GM19193 (cell line): ENCODE results near the gene BTBD8.

Experiments used
- POLR2A ChIP-seq: IDR thresholded peaks from 4 replicates; pipeline ENCODE4 v1.6.1; 2011; ENCODE audit not compliant: insufficient read depth, insufficient read length; ENCODE audit errors: extremely low read depth

BTBD8 gene

GRCh38 chr1:92080128-92080985, at the start of gene BTBD8:
TSS of gene BTBD8 (plus strand) at chr1:92080345. CDS start at chr1:92080572, 227 bp downstream.
- TF ChIP-seq POLR2A = no peak

GRCh38 chr1:92030656-92031107, 49.5 kb upstream of the BTBD8 start:
- TF ChIP-seq POLR2A = no peak

- no peak for TF ChIP-seq POLR2A
Observed at GRCh38 chr1:92031281-92032110, 48.6 kb upstream of the BTBD8 start.

GRCh38 chr1:92037400-92037799, 42.7 kb upstream of the BTBD8 start:
- TF ChIP-seq POLR2A = no peak

GRCh38 chr1:92038695-92039346, 41.3 kb upstream of the BTBD8 start:
- no peak for TF ChIP-seq POLR2A

GRCh38 chr1:92040971-92041370, 39.2 kb upstream of the BTBD8 start:
- no peak for TF ChIP-seq POLR2A

GRCh38 chr1:92043621-92044020, 36.5 kb upstream of the BTBD8 start:
- no peak for TF ChIP-seq POLR2A

GRCh38 chr1:92045766-92046495, 34.2 kb upstream of the BTBD8 start:
- no peak for TF ChIP-seq POLR2A

- no peak for TF ChIP-seq POLR2A
Observed at GRCh38 chr1:92051948-92052347, 28.2 kb upstream of the BTBD8 start.

- no peak for TF ChIP-seq POLR2A
Observed at GRCh38 chr1:92065042-92065441, 15.1 kb upstream of the BTBD8 start.

GRCh38 chr1:92066321-92066720, 13.8 kb upstream of the BTBD8 start:
- TF ChIP-seq POLR2A = no peak

- no peak for TF ChIP-seq POLR2A
Observed at GRCh38 chr1:92070892-92071291, 9.3 kb upstream of the BTBD8 start.

- no peak for TF ChIP-seq POLR2A
Observed at GRCh38 chr1:92075311-92075710, 4.8 kb upstream of the BTBD8 start, which contains the start of gene SETSIP. TSS of gene SETSIP (minus strand) at chr1:92075411. CDS start at chr1:92075411, 0 bp downstream.

- TF ChIP-seq POLR2A = no peak
Observed at GRCh38 chr1:92076363-92076762, 3.8 kb upstream of the BTBD8 start.
